Gastroesophageal sphincter (tissue), 4 donors: ENCODE data around the gene TGIF2. TPM values are rescaled to one million over a fixed set of nuclear protein-coding genes. Genes with fewer than 3 reads are reported as not detected.

ENCODE experiments used
- ATAC-seq: fragments of 150-250 bp; one replicate; pipeline ENCODE4 v1.9.1; 2016; ENCODE audit warnings: mild to moderate bottlenecking, moderate library complexity
- H3K27ac ChIP-seq, 4 donors: fragments of 200-600 bp; sonication (generic) in 3 of 4; 1 replicate in 3 of 4; 2 replicates in 1 of 4; pipeline ENCODE4 v1.5.1; 2016 to 2019
- H3K27me3 ChIP-seq: fragments of 200-600 bp; sonication (generic); one replicate; pipeline ENCODE4 v1.5.1; 2019
- H3K36me3 ChIP-seq, 2 donors: fragments of 200-600 bp; sonication (generic); one replicate each; pipeline ENCODE4 v1.5.1; 2019; ENCODE audit warnings: control low read depth in 1 of 2
- H3K4me1 ChIP-seq, 3 donors: fragments of 200-600 bp; sonication (generic); 1 replicate in 2 of 3; 2 replicates in 1 of 3; pipeline ENCODE4 v1.5.1; 2016 to 2019; ENCODE audit warnings: control low read depth in 2 of 3
- H3K4me3 ChIP-seq, 2 donors: fragments of 200-600 bp; sonication (generic); one replicate each; pipeline ENCODE4 v1.5.1; 2019; ENCODE audit warnings: mild to moderate bottlenecking in 1 of 2, moderate library complexity in 1 of 2
- H3K9me3 ChIP-seq, 3 donors: fragments of 200-600 bp; sonication (generic); one replicate each; pipeline ENCODE4 v1.5.1; 2017 to 2019; ENCODE audit warnings: control low read depth in 2 of 3
- EP300 ChIP-seq: sonication (generic); formaldehyde crosslinking; IDR thresholded peaks from one replicate; pipeline ENCODE4 v1.6.1; 2017; ENCODE audit warnings: antibody characterized with exemption, mild to moderate bottlenecking
- POLR2A ChIP-seq, 2 donors: fragments of 450-650 bp; IDR thresholded peaks; one replicate each; pipeline ENCODE4 v1.6.1; 2017; ENCODE audit warnings: antibody characterized with exemption in 2 of 2, mild to moderate bottlenecking in 2 of 2, moderate library complexity in 1 of 2
- POLR2AphosphoS5 ChIP-seq: sonication (generic); formaldehyde crosslinking; IDR thresholded peaks from one replicate; pipeline ENCODE4 v1.6.1; 2017; ENCODE audit warnings: antibody characterized with exemption
- WGBS, 2 donors: methylation state at CpG; one replicate each; pipeline ENCODE4 v1.1.5; 2018; ENCODE audit warnings: low coverage in 1 of 2; 5-methylcytosine and 5-hydroxymethylcytosine counted together
- total RNA-seq, 4 donors: library from RNA; depleted of rRNA; stranded (reverse); fragments of >200 nt; gene quantifications; one replicate each; pipeline ENCODE4 v1.1.0, GENCODE V29; 2016
- TF ChIP-seq, protein P1 (sequence below), 4 experiments: fragments of 200-600 bp in 2 of 4; fragments of 450-650 bp in 2 of 4; sonication (generic) in 1 of 4; IDR thresholded peaks; one replicate each; pipeline ENCODE4 v1.5.1; 2017 to 2019; ENCODE audit warnings: antibody characterized with exemption in 4 of 4, mild to moderate bottlenecking in 2 of 4, moderate library complexity in 2 of 4

TGIF2 gene
- total RNA-seq, 4 donors from 2014 or later, result 7.2 to 14.0 (median 9.4) TPM

DNA sequence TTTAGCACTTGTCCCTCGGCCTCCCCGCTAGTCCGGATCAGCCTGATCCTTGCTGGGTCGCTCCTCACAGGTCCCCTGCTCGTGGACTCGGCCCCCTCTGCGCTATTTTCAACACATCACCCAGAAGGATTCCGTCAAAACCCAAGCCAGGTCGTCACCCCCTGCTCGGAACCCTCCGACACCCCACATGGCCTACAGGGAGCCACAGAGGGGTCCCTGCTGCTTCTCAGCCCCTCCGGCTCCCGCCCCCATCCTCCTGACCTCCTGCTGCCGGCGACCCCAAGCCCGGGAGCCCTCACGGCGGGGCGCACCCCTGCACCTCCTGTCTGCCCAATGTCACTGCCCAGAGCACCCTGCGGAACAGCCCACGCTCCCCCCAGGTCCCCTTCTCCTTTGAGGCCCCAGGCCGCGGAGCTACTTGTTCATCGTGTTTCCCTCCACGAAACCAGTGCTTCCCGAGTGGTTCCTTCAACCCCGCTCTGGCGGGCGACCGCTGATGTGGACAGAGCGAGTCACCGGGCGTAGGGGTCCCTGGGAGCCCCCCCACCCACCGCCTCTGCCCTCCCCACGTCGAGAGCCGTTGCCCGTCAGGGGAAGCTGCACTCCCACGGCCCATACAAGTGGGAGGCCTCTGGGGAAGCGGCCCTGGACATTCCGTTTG is 32.7 kb upstream of the TGIF2 start:
- TF ChIP-seq, protein P1, sequence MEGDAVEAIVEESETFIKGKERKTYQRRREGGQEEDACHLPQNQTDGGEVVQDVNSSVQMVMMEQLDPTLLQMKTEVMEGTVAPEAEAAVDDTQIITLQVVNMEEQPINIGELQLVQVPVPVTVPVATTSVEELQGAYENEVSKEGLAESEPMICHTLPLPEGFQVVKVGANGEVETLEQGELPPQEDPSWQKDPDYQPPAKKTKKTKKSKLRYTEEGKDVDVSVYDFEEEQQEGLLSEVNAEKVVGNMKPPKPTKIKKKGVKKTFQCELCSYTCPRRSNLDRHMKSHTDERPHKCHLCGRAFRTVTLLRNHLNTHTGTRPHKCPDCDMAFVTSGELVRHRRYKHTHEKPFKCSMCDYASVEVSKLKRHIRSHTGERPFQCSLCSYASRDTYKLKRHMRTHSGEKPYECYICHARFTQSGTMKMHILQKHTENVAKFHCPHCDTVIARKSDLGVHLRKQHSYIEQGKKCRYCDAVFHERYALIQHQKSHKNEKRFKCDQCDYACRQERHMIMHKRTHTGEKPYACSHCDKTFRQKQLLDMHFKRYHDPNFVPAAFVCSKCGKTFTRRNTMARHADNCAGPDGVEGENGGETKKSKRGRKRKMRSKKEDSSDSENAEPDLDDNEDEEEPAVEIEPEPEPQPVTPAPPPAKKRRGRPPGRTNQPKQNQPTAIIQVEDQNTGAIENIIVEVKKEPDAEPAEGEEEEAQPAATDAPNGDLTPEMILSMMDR (IDR thresholded peaks at IDR 0.05), result no peak
- TF ChIP-seq EP300, result no peak
- no peak for TF ChIP-seq POLR2A (IDR thresholded peaks at IDR 0.05)
- no peak for TF ChIP-seq POLR2AphosphoS5
- 25 to 28% methylated on average over 8 to 11 of the region's 41 CpGs for WGBS, 2 donors
- Histone ChIP-seq H3K27me3 (no peaks in the 10 kb centered on the region), H3K9me3 (no peaks in the 10 kb centered on the region), H3K4me3 (peak overlapping the region; percentile 90 to 92), H3K27ac (peak overlapping the region; percentile 93 to 98 (median 98)), H3K36me3 (peaks cover 0 to 11% of the 10 kb centered on the region in 2 donors), H3K4me1 (peaks cover 0 to 96% (median 13%) of the 10 kb centered on the region in 3 donors)
- peak; percentile 5 for ATAC-seq

GRCh38 chr20:36541227-36541767 is 32.1 kb upstream of the TGIF2 start, which contains the start of gene MYL9:
Gene MYL9 (plus strand): TSS chr20:36541519. CDS start chr20:36544885, 3,366 bp downstream.
- WGBS, 2 donors, result 0% methylated on average over 2 of the region's 41 CpGs; no CpG with 5 or more reads in 1 of the 2 donors
- no peaks in the 10 kb centered on the region for H3K9me3 ChIP-seq
- H3K4me3 ChIP-seq, result peak within 1 kb of the TSS; percentile 90 to 92
- peak within 1 kb of the TSS; percentile 93 to 98 (median 98) for H3K27ac ChIP-seq
- ATAC-seq, result peak; percentile 89
- H3K4me1 ChIP-seq, result peaks cover 0 to 96% (median 13%) of the 10 kb centered on the region in 3 donors
- peak; percentile 53 to 77 for TF ChIP-seq POLR2A (IDR thresholded peaks at IDR 0.05)
- TF ChIP-seq EP300, result no peak
- TF ChIP-seq, protein P1 (IDR thresholded peaks at IDR 0.05), result no peak
- TF ChIP-seq POLR2AphosphoS5, result peak; percentile 81
- peaks cover 0 to 17% of the 10 kb centered on the region in 2 donors for H3K36me3 ChIP-seq
- H3K27me3 ChIP-seq, result no peaks in the 10 kb centered on the region

DNA sequence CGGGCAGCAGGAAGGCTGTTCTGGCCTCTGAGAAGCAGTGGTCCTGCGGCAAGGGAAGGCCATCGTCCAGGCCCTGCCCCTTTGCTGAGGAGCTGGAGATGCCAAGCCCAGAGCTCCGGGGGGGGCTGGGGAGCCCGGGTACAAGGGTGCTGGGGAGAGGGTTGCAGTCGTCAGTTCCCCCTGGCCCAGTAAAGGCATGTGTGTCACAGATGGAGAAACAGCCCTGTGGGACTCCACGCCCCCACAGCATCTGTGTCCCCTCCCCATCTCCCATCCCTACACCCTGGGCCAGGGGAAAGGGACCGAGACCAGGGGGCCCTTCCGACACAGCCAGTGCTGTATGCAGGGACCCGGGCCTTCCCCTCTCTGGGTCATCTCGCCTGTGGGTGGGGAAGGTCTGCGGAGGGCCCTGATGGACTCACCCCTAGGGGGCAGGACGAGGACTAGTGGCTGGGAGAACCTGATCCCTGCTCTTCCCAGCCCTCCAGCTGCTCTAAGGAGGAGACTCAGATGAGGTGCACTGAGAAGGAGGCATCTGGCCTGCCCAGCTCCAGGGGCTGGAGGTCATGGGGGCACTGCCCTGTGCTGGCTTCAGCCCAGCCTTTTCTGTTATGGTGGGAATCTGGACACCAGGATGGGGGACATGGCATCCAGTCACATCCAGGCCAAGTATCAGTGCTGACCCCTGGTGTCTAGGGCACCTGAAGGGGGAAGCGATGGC is 31.5 kb upstream of the TGIF2 start:
- H3K4me1 ChIP-seq, result peaks cover 0 to 96% (median 15%) of the 10 kb centered on the region in 3 donors
- 0 to 15% methylated on average over 3 to 4 of the region's 14 CpGs for WGBS, 2 donors
- peak; percentile 32 for ATAC-seq
- TF ChIP-seq, protein P1 (IDR thresholded peaks at IDR 0.05), result peak in 3 of 4 experiments; percentile 74 to 79 (median 78)
- TF ChIP-seq POLR2AphosphoS5 (peak; percentile 35), POLR2A (IDR thresholded peaks at IDR 0.05) (peak; percentile 20 to 27), EP300 (no peak)
- H3K9me3 ChIP-seq, result no peaks in the 10 kb centered on the region
- H3K27ac ChIP-seq, result peak overlapping the region; percentile 93 to 98 (median 98)
- peak overlapping the region; percentile 90 to 92 for H3K4me3 ChIP-seq
- H3K36me3 ChIP-seq, result peaks cover 0 to 24% of the 10 kb centered on the region in 2 donors
- no peaks in the 10 kb centered on the region for H3K27me3 ChIP-seq

- Histone ChIP-seq H3K4me1 (peaks cover 0 to 98% (median 21%) of the 10 kb centered on the region in 3 donors), H3K27ac (peak overlapping the region; percentile 93 to 98 (median 98)), H3K27me3 (no peaks in the 10 kb centered on the region), H3K36me3 (peaks cover 0 to 31% of the 10 kb centered on the region in 2 donors), H3K4me3 (peak overlapping the region; percentile 90 to 92), H3K9me3 (no peaks in the 10 kb centered on the region)
- ATAC-seq, result no peak
- 25% methylated on average over 4 of the region's 10 CpGs; no CpG with 5 or more reads in 1 of the 2 donors for WGBS, 2 donors
- TF ChIP-seq EP300, result no peak
These were observed 30.7 kb upstream of the TGIF2 start for GRCh38 chr20:36542516-36543183.
